ENCODE results near the gene OR2T8. TPM values are rescaled to one million over a fixed set of nuclear protein-coding genes. Genes with fewer than 3 reads are reported as not detected.
"Not testable (repeated sequence)": the region's sequence is repeated elsewhere in the genome, so short reads cannot be mapped to it uniquely, and the experiment has no call there.

OR2T8 gene
- total RNA-seq, 3 donors from 2014 or later (not counting 1 experiment from before 2014, with no cell fraction given), result not detected

DNA sequence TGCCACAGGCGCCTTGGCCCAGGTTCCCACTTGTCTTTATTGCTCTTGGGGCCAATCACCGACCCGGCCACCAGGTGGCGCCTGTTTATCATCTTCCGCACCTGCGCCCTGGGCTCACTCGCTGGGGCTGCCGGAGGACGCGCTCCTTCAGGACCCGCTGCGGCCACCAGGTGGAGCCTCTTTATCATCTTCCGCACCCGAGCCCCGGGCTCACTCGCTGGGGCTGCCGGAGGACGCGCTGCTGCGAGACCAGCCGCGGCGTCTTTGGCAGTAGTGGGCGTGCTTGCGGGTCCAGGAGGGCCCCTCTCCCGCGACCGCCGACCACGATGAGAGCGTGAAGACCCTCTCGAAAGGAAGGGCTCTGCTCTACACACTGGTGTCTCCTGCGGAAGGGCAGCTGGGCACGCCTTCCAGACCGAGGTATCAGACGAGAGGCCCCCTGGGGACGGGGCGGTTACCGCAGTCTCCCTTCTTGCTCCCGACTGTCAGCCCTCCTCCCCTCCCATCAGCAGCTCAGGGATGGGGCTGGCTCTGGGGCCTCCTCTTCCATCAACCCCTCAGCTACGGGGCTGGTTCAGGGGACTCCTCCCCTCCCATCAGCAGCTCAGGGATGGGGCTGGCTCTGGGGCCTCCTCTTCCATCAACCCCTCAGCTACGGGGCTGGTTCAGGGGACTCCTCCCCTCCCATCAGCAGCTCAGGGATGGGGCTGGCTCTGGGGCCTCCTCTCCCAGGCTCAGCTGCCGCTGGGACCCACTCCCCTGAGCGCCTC lies 17.1 kb downstream of the OR2T8 start:
- H3K27me3 ChIP-seq (ENCODE audit: control insufficient read depth, insufficient read depth, low read length); H3K36me3 Mint-ChIP-seq; H3K27ac ChIP-seq (ENCODE audit: low read length); H3K36me3 ChIP-seq (ENCODE audit: control insufficient read depth, insufficient read depth, low read length); H3K4me1 Mint-ChIP-seq; H3K4me1 ChIP-seq (ENCODE audit: control insufficient read depth, insufficient read depth, low read length); H3K27me3 Mint-ChIP-seq (ENCODE audit: low read depth in 2 of 2); intact Hi-C loops (cut with micrococcal nuclease); H3K9me3 Mint-ChIP-seq; H3K9me3 ChIP-seq (ENCODE audit: control insufficient read depth, insufficient read depth, low read length); H3K27ac Mint-ChIP-seq: not testable (repeated sequence)
- 17% methylated on average over 43 of the region's 44 CpGs for WGBS (ENCODE audit: insufficient coverage)
- TF ChIP-seq, protein P1, sequence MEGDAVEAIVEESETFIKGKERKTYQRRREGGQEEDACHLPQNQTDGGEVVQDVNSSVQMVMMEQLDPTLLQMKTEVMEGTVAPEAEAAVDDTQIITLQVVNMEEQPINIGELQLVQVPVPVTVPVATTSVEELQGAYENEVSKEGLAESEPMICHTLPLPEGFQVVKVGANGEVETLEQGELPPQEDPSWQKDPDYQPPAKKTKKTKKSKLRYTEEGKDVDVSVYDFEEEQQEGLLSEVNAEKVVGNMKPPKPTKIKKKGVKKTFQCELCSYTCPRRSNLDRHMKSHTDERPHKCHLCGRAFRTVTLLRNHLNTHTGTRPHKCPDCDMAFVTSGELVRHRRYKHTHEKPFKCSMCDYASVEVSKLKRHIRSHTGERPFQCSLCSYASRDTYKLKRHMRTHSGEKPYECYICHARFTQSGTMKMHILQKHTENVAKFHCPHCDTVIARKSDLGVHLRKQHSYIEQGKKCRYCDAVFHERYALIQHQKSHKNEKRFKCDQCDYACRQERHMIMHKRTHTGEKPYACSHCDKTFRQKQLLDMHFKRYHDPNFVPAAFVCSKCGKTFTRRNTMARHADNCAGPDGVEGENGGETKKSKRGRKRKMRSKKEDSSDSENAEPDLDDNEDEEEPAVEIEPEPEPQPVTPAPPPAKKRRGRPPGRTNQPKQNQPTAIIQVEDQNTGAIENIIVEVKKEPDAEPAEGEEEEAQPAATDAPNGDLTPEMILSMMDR (IDR thresholded peaks at IDR 0.05), result peak; percentile 68
- peak overlapping the region; percentile 81 for H3K4me3 Mint-ChIP-seq
- peak; percentile 67 to 93 for DNase-seq
- peak overlapping the region; percentile 50 for H3K4me3 ChIP-seq (ENCODE audit: low read length)
- peak; percentile 96 to 99 (median 97) for ATAC-seq

DNA sequence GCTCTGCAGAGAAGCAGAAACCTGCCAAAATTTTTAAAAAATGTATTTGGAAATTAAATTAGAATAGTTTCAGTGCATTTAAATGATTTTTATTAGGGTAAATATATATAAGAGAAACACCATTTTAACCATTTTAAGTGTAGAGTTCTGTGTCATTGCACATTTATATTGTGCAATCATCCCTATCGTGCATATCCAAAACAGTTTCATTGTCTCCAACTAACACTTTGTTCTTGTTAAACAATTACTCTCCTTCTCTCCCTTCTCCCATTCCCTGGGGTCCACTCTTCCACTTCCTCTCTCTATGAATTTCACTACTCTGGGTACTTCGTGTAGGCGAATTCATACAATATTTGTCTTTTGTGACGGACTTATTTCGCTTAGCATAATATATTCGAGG lies 22.6 kb downstream of the OR2T8 start:
- Histone ChIP-seq H3K4me3 (ENCODE audit: low read length) (no peak overlapping the region), H3K36me3 (ENCODE audit: control insufficient read depth, insufficient read depth, low read length) (no peaks in the 10 kb centered on the region), H3K27me3 (ENCODE audit: control insufficient read depth, insufficient read depth, low read length) (no peaks in the 10 kb centered on the region), H3K27ac (ENCODE audit: low read length) (no peak overlapping the region), H3K4me1 (ENCODE audit: control insufficient read depth, insufficient read depth, low read length) (no peaks in the 10 kb centered on the region), H3K9me3 (ENCODE audit: control insufficient read depth, insufficient read depth, low read length) (no peaks in the 10 kb centered on the region)
- no peak for ATAC-seq
- Mint-ChIP-seq H3K4me3 (no peak overlapping the region), H3K9me3 (peaks cover 2 to 3% of the 10 kb centered on the region in 2 donors), H3K27me3 (ENCODE audit: low read depth in 2 of 2) (no peaks in the 10 kb centered on the region), H3K4me1 (no peaks in the 10 kb centered on the region), H3K36me3 (no peaks in the 10 kb centered on the region), H3K27ac (no peak overlapping the region)
- no peak for DNase-seq
- TF ChIP-seq, protein P1 (IDR thresholded peaks at IDR 0.05), result no peak
- intact Hi-C loops (cut with micrococcal nuclease), result no loop called here
- 92% methylated on average over 5 of the region's 6 CpGs for WGBS (ENCODE audit: insufficient coverage)

DNA sequence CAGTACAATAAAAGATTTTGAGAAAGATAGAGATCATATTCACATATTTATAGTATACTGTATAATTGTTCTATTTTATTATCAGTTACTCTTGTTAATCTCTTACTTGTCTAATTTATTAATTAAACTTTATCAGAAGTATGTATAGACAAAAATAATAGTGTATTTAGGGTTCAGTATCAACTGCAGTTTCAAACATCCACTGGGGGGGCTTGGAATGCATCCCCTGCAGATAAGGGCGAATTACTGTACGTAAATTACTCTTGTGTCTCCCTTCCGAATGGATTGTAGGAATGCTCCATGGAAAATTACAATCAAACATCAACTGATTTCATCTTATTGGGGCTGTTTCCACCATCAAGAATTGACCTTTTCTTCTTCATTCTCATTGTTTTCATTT lies 28.5 kb downstream of the OR2T8 start, which contains the start of gene OR2L8:
OR2L8 (plus strand) TSS at position 301 of the 400 bp plus-strand sequence; CDS start at position 301, 0 bp downstream.
- peaks cover 3 to 5% of the 10 kb centered on the region in 2 donors for H3K9me3 Mint-ChIP-seq
- intact Hi-C loops (cut with micrococcal nuclease), result no loop called here
- H3K27me3 Mint-ChIP-seq (ENCODE audit: low read depth in 2 of 2), result no peaks in the 10 kb centered on the region
- no peak within 1 kb of the TSS for H3K27ac Mint-ChIP-seq
- H3K4me3 Mint-ChIP-seq, result no peak within 1 kb of the TSS
- no peak for ATAC-seq
- no peaks in the 10 kb centered on the region for H3K4me1 Mint-ChIP-seq
- DNase-seq, result no peak
- Histone ChIP-seq H3K27ac (ENCODE audit: low read length) (no peak within 1 kb of the TSS), H3K4me3 (ENCODE audit: low read length) (no peak within 1 kb of the TSS), H3K36me3 (ENCODE audit: control insufficient read depth, insufficient read depth, low read length) (no peaks in the 10 kb centered on the region), H3K4me1 (ENCODE audit: control insufficient read depth, insufficient read depth, low read length) (no peaks in the 10 kb centered on the region), H3K9me3 (ENCODE audit: control insufficient read depth, insufficient read depth, low read length) (no peaks in the 10 kb centered on the region), H3K27me3 (ENCODE audit: control insufficient read depth, insufficient read depth, low read length) (no peaks in the 10 kb centered on the region)
- no peaks in the 10 kb centered on the region for H3K36me3 Mint-ChIP-seq
- WGBS (ENCODE audit: insufficient coverage), result 97% methylated on average over 3 of the region's 3 CpGs
- TF ChIP-seq, protein P1 (IDR thresholded peaks at IDR 0.05), result no peak

DNA sequence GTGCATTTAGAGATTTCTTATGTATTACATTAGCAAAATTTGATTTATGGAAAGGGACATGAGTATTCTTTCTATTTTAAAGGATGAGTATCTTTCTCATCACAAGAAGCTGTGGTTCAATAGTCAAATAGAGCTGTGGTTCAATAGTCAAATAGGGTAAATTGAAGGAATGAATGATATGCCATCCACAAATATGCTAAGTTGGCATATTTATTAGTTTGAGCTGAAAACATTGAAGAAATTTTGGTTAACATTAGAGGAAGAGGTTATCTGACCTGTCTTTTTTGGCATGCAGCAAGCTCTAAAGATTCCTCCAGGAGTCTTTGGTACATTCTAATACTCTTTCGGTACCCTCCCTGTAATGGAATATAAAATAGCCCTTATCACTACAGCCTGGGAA lies 33.4 kb downstream of the OR2T8 start:
- DNase-seq, result no peak
- Mint-ChIP-seq H3K4me3 (no peak overlapping the region), H3K9me3 (peaks cover 6 to 8% of the 10 kb centered on the region in 2 donors), H3K4me1 (no peaks in the 10 kb centered on the region), H3K27ac (no peak overlapping the region), H3K36me3 (no peaks in the 10 kb centered on the region), H3K27me3 (ENCODE audit: low read depth in 2 of 2) (no peaks in the 10 kb centered on the region)
- Histone ChIP-seq H3K4me3 (ENCODE audit: low read length) (no peak overlapping the region), H3K9me3 (ENCODE audit: control insufficient read depth, insufficient read depth, low read length) (no peaks in the 10 kb centered on the region), H3K4me1 (ENCODE audit: control insufficient read depth, insufficient read depth, low read length) (no peaks in the 10 kb centered on the region), H3K27me3 (ENCODE audit: control insufficient read depth, insufficient read depth, low read length) (no peaks in the 10 kb centered on the region), H3K27ac (ENCODE audit: low read length) (no peak overlapping the region), H3K36me3 (ENCODE audit: control insufficient read depth, insufficient read depth, low read length) (no peaks in the 10 kb centered on the region)
- WGBS (ENCODE audit: insufficient coverage), result no CpG with 5 or more reads among the region's 1 CpG
- intact Hi-C loops (cut with micrococcal nuclease), result no loop called here
- no peak for ATAC-seq
- TF ChIP-seq, protein P1 (IDR thresholded peaks at IDR 0.05), result no peak

All from natural killer cell (primary cell).